Stomach (tissue), 4 donors: Measurements from ENCODE around the gene TEX9.

ENCODE experiments used
- EP300 ChIP-seq: sonication (generic); formaldehyde crosslinking; IDR thresholded peaks from one replicate; pipeline ENCODE4 v1.6.1; 2017; ENCODE audit warnings: antibody characterized with exemption
- POLR2A ChIP-seq, 4 donors: fragments of 450-650 bp; IDR thresholded peaks; one replicate each; pipeline ENCODE4 v1.6.1; 2016; ENCODE audit warnings: antibody characterized with exemption in 4 of 4, control low read depth in 2 of 4, mild to moderate bottlenecking in 1 of 4, moderate library complexity in 1 of 4
- TF ChIP-seq, protein P1 (sequence below), 7 experiments: fragments of 450-650 bp in 4 of 7; fragments of 200-600 bp in 3 of 7; sonication (generic) in 3 of 7; IDR thresholded peaks; one replicate each; pipeline ENCODE4 v1.5.1; 2016 to 2019; ENCODE audit warnings: antibody characterized with exemption in 7 of 7, control low read depth in 2 of 7, mild to moderate bottlenecking in 1 of 7

DNA sequence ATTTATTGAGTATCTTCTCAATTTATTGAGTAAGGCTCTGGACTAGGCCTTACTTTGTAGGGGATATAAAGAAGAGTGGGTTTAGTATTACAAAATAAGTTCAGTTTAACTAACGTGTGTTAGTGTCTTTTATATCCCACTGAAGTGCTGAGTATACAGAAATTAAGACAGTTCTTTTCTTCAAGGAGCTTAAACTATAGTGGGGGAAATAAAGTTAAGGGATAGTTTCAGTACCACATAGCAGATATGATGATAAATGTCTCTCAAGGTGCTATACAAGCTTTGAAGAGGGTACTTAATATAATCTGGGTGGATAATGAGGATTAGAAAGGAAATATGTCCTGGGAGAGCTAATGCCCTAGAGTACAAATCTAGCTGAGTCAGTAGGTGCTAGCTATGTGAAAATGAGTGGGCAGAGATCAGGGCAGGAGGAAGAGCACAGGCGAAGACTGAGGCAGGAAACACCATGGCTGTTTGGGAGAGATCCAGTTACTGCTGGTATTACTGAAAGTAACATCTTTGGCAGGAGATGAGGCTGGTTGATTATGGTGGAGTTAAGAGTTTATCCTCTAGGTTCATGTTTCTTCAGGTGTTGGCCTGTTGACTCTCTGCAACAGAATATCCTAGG, 46.0 kb downstream of the TEX9 start:
- TF ChIP-seq, protein P1, sequence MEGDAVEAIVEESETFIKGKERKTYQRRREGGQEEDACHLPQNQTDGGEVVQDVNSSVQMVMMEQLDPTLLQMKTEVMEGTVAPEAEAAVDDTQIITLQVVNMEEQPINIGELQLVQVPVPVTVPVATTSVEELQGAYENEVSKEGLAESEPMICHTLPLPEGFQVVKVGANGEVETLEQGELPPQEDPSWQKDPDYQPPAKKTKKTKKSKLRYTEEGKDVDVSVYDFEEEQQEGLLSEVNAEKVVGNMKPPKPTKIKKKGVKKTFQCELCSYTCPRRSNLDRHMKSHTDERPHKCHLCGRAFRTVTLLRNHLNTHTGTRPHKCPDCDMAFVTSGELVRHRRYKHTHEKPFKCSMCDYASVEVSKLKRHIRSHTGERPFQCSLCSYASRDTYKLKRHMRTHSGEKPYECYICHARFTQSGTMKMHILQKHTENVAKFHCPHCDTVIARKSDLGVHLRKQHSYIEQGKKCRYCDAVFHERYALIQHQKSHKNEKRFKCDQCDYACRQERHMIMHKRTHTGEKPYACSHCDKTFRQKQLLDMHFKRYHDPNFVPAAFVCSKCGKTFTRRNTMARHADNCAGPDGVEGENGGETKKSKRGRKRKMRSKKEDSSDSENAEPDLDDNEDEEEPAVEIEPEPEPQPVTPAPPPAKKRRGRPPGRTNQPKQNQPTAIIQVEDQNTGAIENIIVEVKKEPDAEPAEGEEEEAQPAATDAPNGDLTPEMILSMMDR (IDR thresholded peaks at IDR 0.05), result no peak
- TF ChIP-seq POLR2A (IDR thresholded peaks at IDR 0.05), result no peak
- TF ChIP-seq EP300, result no peak
